H1 (cell line): ENCODE measurements around the gene AMOTL2. TPM values are rescaled to one million over a fixed set of nuclear protein-coding genes. Genes with fewer than 3 reads are reported as not detected.

Experiments
- CTCF ChIA-PET: fragments of 300-600 bp; sonication (Branson Sonifier 250); formaldehyde crosslinking; loops from one replicate; lab custom pipeline; 2021; ENCODE audit not compliant: partially characterized antibody; lab: Charles Lee
- POLR2A ChIA-PET: fragments of 300-600 bp; sonication (Branson Sonifier 250); formaldehyde crosslinking; loops from one replicate; lab custom pipeline; 2021; ENCODE audit warnings: inconsistent platforms; ENCODE audit not compliant: partially characterized antibody; lab: Charles Lee
- DNase-seq, 2 experiments: peaks; one replicate each; pipeline versions ENCODE4 v3.0.0 to v3.0.0-alpha.2; 2010 to 2022; ENCODE audit warnings: low spot score in 2 of 2, low read depth in 1 of 2, mixed read lengths in 1 of 2
- FAIRE-seq: peaks from 2 replicates; lab custom pipeline; 2011; peaks lifted over from hg19 to GRCh38; lab: Jason Lieb, UNC
- H2AFZ ChIP-seq: 2 replicates; pipeline ENCODE4 v1.8.1; 2012; ENCODE audit warnings: low read length, inconsistent platforms
- H2AK5ac ChIP-seq: 2 replicates; pipeline ENCODE4 v1.6.1; 2013; ENCODE audit warnings: low read depth, low read length
- H2BK120ac ChIP-seq: replicated peaks from 2 replicates; pipeline ENCODE3; 2013; ENCODE audit warnings: low read depth, low read length, inconsistent platforms
- H2BK12ac ChIP-seq: 2 replicates; pipeline ENCODE4 v1.6.1; 2013; ENCODE audit warnings: low read depth, low read length
- H2BK15ac ChIP-seq: 2 replicates; pipeline ENCODE4 v1.6.1; 2013; ENCODE audit warnings: low read length
- H2BK20ac ChIP-seq: 2 replicates; pipeline ENCODE4 v1.6.1; 2013; ENCODE audit warnings: low read length
- H2BK5ac ChIP-seq: 2 replicates; pipeline ENCODE4 v1.6.1; 2013; ENCODE audit warnings: low read depth, low read length
- H3K14ac ChIP-seq: 2 replicates; pipeline ENCODE4 v1.6.1; 2013; ENCODE audit warnings: inconsistent platforms; ENCODE audit not compliant: insufficient read length
- H3K18ac ChIP-seq: 2 replicates; pipeline ENCODE4 v1.6.1; 2013; ENCODE audit warnings: low read length; ENCODE audit errors: extremely low read depth
- H3K23ac ChIP-seq: 2 replicates; pipeline ENCODE4 v1.6.1; 2013; ENCODE audit warnings: inconsistent platforms; ENCODE audit not compliant: insufficient read length
- H3K23me2 ChIP-seq: 2 replicates; pipeline ENCODE4 v1.6.1; 2013; ENCODE audit warnings: low read depth, low read length
- H3K27ac ChIP-seq: 2 replicates; pipeline ENCODE4 v1.6.1; 2011; ENCODE audit warnings: low read depth, low read length, inconsistent platforms
- H3K27me3 ChIP-seq, 4 experiments: replicated peaks in 1 of 4; 1 replicate in 1 of 4; 2 replicates in 3 of 4; pipeline versions ENCODE4 v1.6.1 to v1.8.1; 2011 to 2013; ENCODE audit warnings: low read length in 3 of 4, mild to moderate bottlenecking in 3 of 4, inconsistent platforms in 2 of 4, mixed read lengths in 2 of 4, moderate library complexity in 1 of 4; ENCODE audit not compliant: control insufficient read depth in 3 of 4, insufficient read depth in 3 of 4; ENCODE audit errors: extremely low read depth in 1 of 4
- H3K36me3 ChIP-seq, 4 experiments: 2 replicates each; pipeline versions ENCODE4 v1.6.1 to v1.8.1; 2011 to 2013; ENCODE audit warnings: mild to moderate bottlenecking in 4 of 4, low read length in 3 of 4, moderate library complexity in 2 of 4, control low read depth in 1 of 4, inconsistent platforms in 1 of 4; ENCODE audit not compliant: insufficient read depth in 4 of 4, control insufficient read depth in 2 of 4
- H3K4ac ChIP-seq: replicated peaks from 2 replicates; pipeline ENCODE3; 2013; ENCODE audit warnings: low read length, low read depth, mixed read lengths, inconsistent platforms; ENCODE audit not compliant: insufficient read length
- H3K4me1 ChIP-seq, 4 experiments: replicated peaks in 1 of 4; 1 replicate in 1 of 4; 2 replicates in 3 of 4; pipeline versions ENCODE4 v1.6.1 to v1.8.1; 2011 to 2013; ENCODE audit warnings: low read length in 3 of 4, inconsistent platforms in 2 of 4, mixed read lengths in 1 of 4; ENCODE audit not compliant: insufficient read depth in 4 of 4, control insufficient read depth in 3 of 4
- H3K4me2 ChIP-seq, 2 experiments: 2 replicates each; pipeline versions ENCODE4 v1.6.1 to v1.8.1; 2011 to 2013; ENCODE audit warnings: low read depth in 2 of 2, low read length in 2 of 2, control low read depth in 1 of 2, inconsistent platforms in 1 of 2, mild to moderate bottlenecking in 1 of 2; ENCODE audit not compliant: insufficient read depth in 1 of 2
- H3K4me3 ChIP-seq, 4 experiments: fragments of 200-600, 300-600 bp in 1 of 4; sonication (generic), shearing (Covaris generic), sonication (Bioruptor Twin) in 1 of 4; 2 replicates each; pipeline versions ENCODE4 v1.5.1 to v1.8.1; 2011 to 2016; ENCODE audit warnings: low read length in 4 of 4, low read depth in 3 of 4, control low read depth in 2 of 4, inconsistent platforms in 2 of 4, mild to moderate bottlenecking in 2 of 4, mixed read lengths in 1 of 4, moderate library complexity in 1 of 4; ENCODE audit not compliant: insufficient read depth in 2 of 4; ENCODE audit errors: extremely low read depth in 1 of 4
- H3K56ac ChIP-seq: replicated peaks from 2 replicates; pipeline ENCODE3; 2013; ENCODE audit warnings: low read depth, mild to moderate bottlenecking, mixed read lengths, low read length, inconsistent platforms; ENCODE audit not compliant: insufficient read length
- H3K79me1 ChIP-seq: 2 replicates; pipeline ENCODE4 v1.6.1; 2013; ENCODE audit warnings: low read depth, low read length, control low read depth
- H3K79me2 ChIP-seq, 2 experiments: 2 replicates each; pipeline versions ENCODE4 v1.6.1 to v1.8.1; 2012 to 2013; ENCODE audit warnings: low read length in 2 of 2, mild to moderate bottlenecking in 2 of 2, inconsistent platforms in 1 of 2; ENCODE audit not compliant: insufficient read depth in 2 of 2, control insufficient read depth in 1 of 2
- H3K9ac ChIP-seq, 4 experiments: replicated peaks in 1 of 4; 1 replicate in 1 of 4; 2 replicates in 3 of 4; pipeline versions ENCODE4 v1.6.1 to v1.8.1; 2011 to 2013; ENCODE audit warnings: low read depth in 3 of 4, low read length in 3 of 4, control low read depth in 2 of 4, mild to moderate bottlenecking in 2 of 4, moderate library complexity in 2 of 4, inconsistent platforms in 1 of 4; ENCODE audit errors: extremely low read depth in 1 of 4
- H3K9me3 ChIP-seq, 2 experiments: 2 replicates each; pipeline versions ENCODE4 v1.6.1 to v1.8.1; 2012 to 2013; ENCODE audit warnings: mild to moderate bottlenecking in 2 of 2, moderate library complexity in 2 of 2, control low read depth in 1 of 2, inconsistent platforms in 1 of 2, low read depth in 1 of 2, low read length in 1 of 2, mixed read lengths in 1 of 2; ENCODE audit not compliant: insufficient read depth in 2 of 2
- H4K20me1 ChIP-seq, 2 experiments: replicated peaks in 1 of 2; 2 replicates each; pipeline versions ENCODE3 to v1.8.1; 2011 to 2013; ENCODE audit warnings: inconsistent platforms in 2 of 2, low read length in 2 of 2, mild to moderate bottlenecking in 1 of 2; ENCODE audit not compliant: insufficient read depth in 2 of 2, control insufficient read depth in 1 of 2
- H4K5ac ChIP-seq: 2 replicates; pipeline ENCODE4 v1.6.1; 2013; ENCODE audit warnings: low read length, low read depth, mixed read lengths, inconsistent platforms; ENCODE audit not compliant: insufficient read length
- H4K8ac ChIP-seq: 2 replicates; pipeline ENCODE4 v1.8.0; 2013; ENCODE audit warnings: mild to moderate bottlenecking, moderate library complexity, low read length, inconsistent platforms; ENCODE audit not compliant: insufficient read depth; ENCODE audit errors: extremely low read depth
- H4K91ac ChIP-seq: replicated peaks from 2 replicates; pipeline ENCODE3; 2013; ENCODE audit warnings: low read length, mixed read lengths, inconsistent platforms; ENCODE audit not compliant: insufficient read length
- JUND ChIP-seq: IDR thresholded peaks from 2 replicates; pipeline ENCODE4 v1.6.1; 2011; ENCODE audit warnings: mild to moderate bottlenecking, improper control_type of control experiment, low read length
- KDM5A ChIP-seq: fragments of 200-600 bp; IDR thresholded peaks from 2 replicates; pipeline ENCODE4 v1.7.1; 2012; ENCODE audit warnings: mild to moderate bottlenecking, low read length, inconsistent platforms, mixed read lengths
- NRF1 ChIP-seq: IDR thresholded peaks from 2 replicates; pipeline ENCODE4 v1.6.1; 2011; ENCODE audit warnings: mild to moderate bottlenecking, low read depth, low read length, improper control_type of control experiment
- SP4 ChIP-seq: IDR thresholded peaks from 2 replicates; pipeline ENCODE4 v1.6.1; 2012; ENCODE audit warnings: low read length, inconsistent platforms
- TAF7 ChIP-seq: optimal IDR thresholded peaks from 2 replicates; pipeline ENCODE3; 2011; ENCODE audit warnings: low read depth, mild to moderate bottlenecking, inconsistent platforms, low read length, moderate library complexity, borderline replicate concordance
- TCF12 ChIP-seq: IDR thresholded peaks from 2 replicates; pipeline ENCODE4 v1.6.1; 2011; ENCODE audit warnings: low read depth, mild to moderate bottlenecking, low read length
- WGBS, 2 experiments: shearing (Covaris generic) in 1 of 2; methylation state at CpG; one replicate each; pipeline versions ENCODE4 v1.1.6 to v1.1.7; 2013 to 2015; ENCODE audit warnings: low lambda C conversion rate in 2 of 2, mixed read lengths in 2 of 2, inconsistent platforms in 1 of 2, low coverage in 1 of 2, missing lambda C conversion rate in 1 of 2; ENCODE audit not compliant: insufficient replicate concordance in 2 of 2, insufficient coverage in 1 of 2, insufficient read length in 1 of 2; ENCODE audit errors: extremely low coverage in 1 of 2, missing lambda C conversion rate in 1 of 2; 5-methylcytosine and 5-hydroxymethylcytosine counted together
- polyA plus RNA-seq, 7 experiments: library from polyadenylated mRNA; depleted of rRNA in 3 of 7; stranded (reverse) in 5 of 7; unstranded in 2 of 7; fragments of >200 nt in 5 of 7; fragments of 200-250 nt in 2 of 7; gene quantifications; 1 replicate in 5 of 7; 2 replicates in 1 of 7; 4 replicates in 1 of 7; pipeline versions ENCODE4 v1.2.1 to v1.2.3, GENCODE V29; 2011 to 2013; ENCODE audit warnings: missing spikeins in 2 of 7, mixed read lengths in 2 of 7
- total RNA-seq: library from RNA; stranded (reverse); fragmentation: NEBNext Ultra II Directional; extraction: Animal tissue kit (Norgen Biotek cat#: 25700); gene quantifications from 2 replicates; pipeline ENCODE4 v1.2.1, GENCODE V29; 2021
- TF ChIP-seq, protein P1 (sequence below), 3 experiments: IDR thresholded peaks; 1 replicate in 2 of 3; 2 replicates in 1 of 3; pipeline versions ENCODE4 v1.5.1 to v1.6.1; 2011; ENCODE audit warnings: low read length in 3 of 3, mild to moderate bottlenecking in 3 of 3, inconsistent platforms in 2 of 3, low read depth in 1 of 3, moderate library complexity in 1 of 3; ENCODE audit not compliant: insufficient read depth in 1 of 3; ENCODE audit errors: control extremely low read depth in 1 of 3
- TF ChIP-seq, protein P2 (sequence below): IDR thresholded peaks from 2 replicates; pipeline ENCODE4 v1.6.1; 2012; ENCODE audit warnings: inconsistent platforms

AMOTL2 gene
- total and polyA plus RNA-seq, 2 of the 8 experiments (the other 6 are each of a cell fraction or from before 2014, with no cell fraction given), result 19.0 to 63.7 TPM

DNA sequence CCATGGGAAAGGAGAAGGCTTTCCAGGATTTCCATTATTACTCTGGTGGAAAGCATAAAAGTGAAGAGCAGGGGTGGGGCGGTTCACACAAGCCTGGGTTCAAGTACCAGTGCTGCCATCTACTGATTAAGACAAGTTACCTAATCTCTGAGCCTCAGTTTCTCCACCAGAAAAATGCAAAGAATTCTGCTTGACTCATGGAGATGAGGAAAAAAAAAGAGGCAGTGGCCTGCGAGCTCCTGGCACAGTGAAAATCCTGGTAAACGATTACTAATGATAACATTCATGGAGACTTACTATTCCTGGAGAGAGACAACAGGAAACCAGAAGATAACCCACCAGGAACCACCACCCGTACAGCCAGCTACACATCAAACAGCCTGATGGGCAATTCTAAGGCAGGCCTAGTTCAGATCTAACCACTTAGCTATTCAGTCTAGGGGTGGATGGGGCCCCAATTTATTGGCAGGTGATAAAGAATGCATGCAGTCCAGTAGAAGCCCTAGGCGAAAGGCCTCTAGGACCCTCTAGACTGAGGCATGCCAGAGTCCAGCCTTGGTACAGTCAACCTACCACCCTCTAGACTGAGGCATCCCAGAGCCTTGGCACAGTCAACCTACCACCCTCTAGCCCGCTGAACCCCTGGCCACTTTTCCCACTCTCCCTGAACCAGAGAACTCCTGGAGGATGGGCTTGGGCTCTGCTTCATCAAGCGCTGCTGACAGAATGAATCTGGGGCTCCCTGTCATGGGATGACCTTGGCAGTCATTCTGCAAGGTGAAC is 2.5 kb downstream of the AMOTL2 start:
- Histone ChIP-seq H2BK15ac (no peak overlapping the region), H2AK5ac (no peak overlapping the region; the same call in 1 of the 2 replicates), H3K23me2 (peaks cover 16% of the 10 kb centered on the region; the same call in 1 of the 2 replicates), H2BK5ac (no peak overlapping the region), H2BK120ac (no peak overlapping the region), H2BK12ac (peak overlapping the region; percentile 29; the same call in 1 of the 2 replicates), H3K36me3 (peaks cover 23 to 51% (median 37%) of the 10 kb centered on the region in 4 experiments), H4K5ac (no peak overlapping the region), H2BK20ac (no peak overlapping the region), H3K14ac (no peak overlapping the region), H3K9ac (no peak overlapping the region), H2AFZ (no peak overlapping the region), H3K27me3 (peaks cover 3 to 19% (median 14%) of the 10 kb centered on the region in 4 experiments), H3K27ac (no peak overlapping the region), H3K18ac (peak overlapping the region; percentile 55; the same call in 1 of the 2 replicates), H4K91ac (no peak overlapping the region), H3K79me1 (peaks cover 7% of the 10 kb centered on the region), H3K4me3 (peak overlapping the region; percentile 7 to 80 (median 46); a peak in 3 of 8 replicates), H4K20me1 (peaks cover 22% of the 10 kb centered on the region in 2 experiments), H3K9me3 (no peaks in the 10 kb centered on the region), H3K79me2 (peaks cover 0 to 33% of the 10 kb centered on the region in 2 experiments; a peak in 2 of 4 replicates), H3K4ac (no peak overlapping the region), H3K4me1 (peaks cover 17 to 35% (median 24%) of the 10 kb centered on the region in 4 experiments), H3K56ac (no peak overlapping the region), H3K4me2 (peak overlapping the region; percentile 93 to 99), H3K23ac (no peak overlapping the region), H4K8ac (peak overlapping the region; percentile 69; the same call in 1 of the 2 replicates)
- FAIRE-seq (no peak), DNase-seq (no peak)
- POLR2A ChIA-PET, result interaction anchor here (0.6 to 45.2 kb wide), 21 partner anchors 9 to 206 kb away, joined by 3 to 1731 read pairs (median 4); partner anchors contain the start of genes ANAPC13 and CEP63
- 88% methylated on average over 7 of the region's 7 CpGs; no CpG with 5 or more reads in 1 of the 2 experiments for WGBS, 2 experiments
- CTCF ChIA-PET, result interaction anchor here (0.8 to 14.7 kb wide), 11 partner anchors 9 to 103 kb away, joined by 3 to 144 read pairs (median 5); no protein-coding TSS in a partner anchor
- TF ChIP-seq KDM5A, result no peak
- TF ChIP-seq, protein P1, sequence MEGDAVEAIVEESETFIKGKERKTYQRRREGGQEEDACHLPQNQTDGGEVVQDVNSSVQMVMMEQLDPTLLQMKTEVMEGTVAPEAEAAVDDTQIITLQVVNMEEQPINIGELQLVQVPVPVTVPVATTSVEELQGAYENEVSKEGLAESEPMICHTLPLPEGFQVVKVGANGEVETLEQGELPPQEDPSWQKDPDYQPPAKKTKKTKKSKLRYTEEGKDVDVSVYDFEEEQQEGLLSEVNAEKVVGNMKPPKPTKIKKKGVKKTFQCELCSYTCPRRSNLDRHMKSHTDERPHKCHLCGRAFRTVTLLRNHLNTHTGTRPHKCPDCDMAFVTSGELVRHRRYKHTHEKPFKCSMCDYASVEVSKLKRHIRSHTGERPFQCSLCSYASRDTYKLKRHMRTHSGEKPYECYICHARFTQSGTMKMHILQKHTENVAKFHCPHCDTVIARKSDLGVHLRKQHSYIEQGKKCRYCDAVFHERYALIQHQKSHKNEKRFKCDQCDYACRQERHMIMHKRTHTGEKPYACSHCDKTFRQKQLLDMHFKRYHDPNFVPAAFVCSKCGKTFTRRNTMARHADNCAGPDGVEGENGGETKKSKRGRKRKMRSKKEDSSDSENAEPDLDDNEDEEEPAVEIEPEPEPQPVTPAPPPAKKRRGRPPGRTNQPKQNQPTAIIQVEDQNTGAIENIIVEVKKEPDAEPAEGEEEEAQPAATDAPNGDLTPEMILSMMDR (IDR thresholded peaks at IDR 0.05; ENCODE audit: control extremely low read depth in 1 of 3, insufficient read depth in 1 of 3, low read depth in 1 of 3, low read length in 3 of 3), result peak in 1 of 3 experiments; percentile 7; a peak in 1 of 4 replicates
- TF ChIP-seq NRF1, result no peak
- no peak for TF ChIP-seq JUND
- TF ChIP-seq TCF12, result no peak
- TF ChIP-seq SP4, result no peak
- no peak for TF ChIP-seq TAF7
- TF ChIP-seq, protein P2, sequence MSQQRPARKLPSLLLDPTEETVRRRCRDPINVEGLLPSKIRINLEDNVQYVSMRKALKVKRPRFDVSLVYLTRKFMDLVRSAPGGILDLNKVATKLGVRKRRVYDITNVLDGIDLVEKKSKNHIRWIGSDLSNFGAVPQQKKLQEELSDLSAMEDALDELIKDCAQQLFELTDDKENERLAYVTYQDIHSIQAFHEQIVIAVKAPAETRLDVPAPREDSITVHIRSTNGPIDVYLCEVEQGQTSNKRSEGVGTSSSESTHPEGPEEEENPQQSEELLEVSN, result no peak
